MM.1S (cell line): ENCODE data around the gene SCN4A.

Experiments used
- DNase-seq: peaks from one replicate; pipeline ENCODE4 v3.0.0-alpha.2; 2015
- H2AFZ ChIP-seq: fragments of 300-600 bp; sonication (generic); 2 replicates; pipeline ENCODE4 v1.6.0; 2016; ENCODE audit warnings: antibody characterized with exemption, low read length
- H3F3A ChIP-seq: fragments of 300-600 bp; sonication (generic); 2 replicates; pipeline ENCODE4 v1.6.1; 2016; ENCODE audit warnings: mild to moderate bottlenecking, antibody characterized with exemption, low read length, moderate library complexity, mixed read lengths; ENCODE audit not compliant: insufficient read depth
- H3K27ac ChIP-seq: fragments of 300-600 bp; sonication (generic); 2 replicates; pipeline ENCODE4 v1.5.1; 2016; ENCODE audit warnings: mild to moderate bottlenecking, low read length
- H3K27me3 ChIP-seq: fragments of 300-600 bp; sonication (generic); replicated peaks from 2 replicates; pipeline ENCODE4 v1.6.0; 2016; ENCODE audit warnings: low read length; ENCODE audit not compliant: insufficient read depth
- H3K36me3 ChIP-seq: fragments of 300-600 bp; sonication (generic); replicated peaks from 2 replicates; pipeline ENCODE4 v1.6.1; 2016; ENCODE audit warnings: mild to moderate bottlenecking, low read length, mixed read lengths; ENCODE audit not compliant: insufficient read depth
- H3K4me1 ChIP-seq: fragments of 300-600 bp; sonication (generic); 2 replicates; pipeline ENCODE4 v1.6.1; 2016; ENCODE audit warnings: low read length, mixed read lengths
- H3K4me2 ChIP-seq: fragments of 300-600 bp; sonication (generic); 2 replicates; pipeline ENCODE4 v1.6.0; 2016; ENCODE audit warnings: low read depth, low read length
- H3K4me3 ChIP-seq: fragments of 300-600 bp; sonication (generic); 2 replicates; pipeline ENCODE4 v1.5.1; 2016; ENCODE audit warnings: low read length, mixed read lengths
- H3K79me2 ChIP-seq: fragments of 300-600 bp; sonication (generic); 2 replicates; pipeline ENCODE4 v1.6.1; 2016; ENCODE audit warnings: mixed run types, low read length, mixed read lengths
- H3K9ac ChIP-seq: fragments of 300-600 bp; sonication (generic); 2 replicates; pipeline ENCODE4 v1.6.1; 2016; ENCODE audit warnings: low read length, mixed read lengths
- H3K9me2 ChIP-seq: fragments of 300-600 bp; sonication (generic); replicated peaks from 2 replicates; pipeline ENCODE4 v1.6.1; 2016; ENCODE audit warnings: mild to moderate bottlenecking, low read length, mixed read lengths; ENCODE audit not compliant: insufficient read depth
- H3K9me3 ChIP-seq: fragments of 300-600 bp; sonication (generic); replicated peaks from 2 replicates; pipeline ENCODE4 v1.6.1; 2016; ENCODE audit warnings: mild to moderate bottlenecking, low read length, mixed read lengths; ENCODE audit not compliant: insufficient read depth
- H4K20me1 ChIP-seq: fragments of 300-600 bp; sonication (generic); 2 replicates; pipeline ENCODE4 v1.6.1; 2016; ENCODE audit warnings: mild to moderate bottlenecking, low read length, moderate library complexity, mixed read lengths; ENCODE audit not compliant: insufficient read depth
- EZH2 ChIP-seq: fragments of 300-600 bp; sonication (generic); optimal IDR thresholded peaks from 2 replicates; pipeline ENCODE3; 2017; ENCODE audit warnings: low read depth, mild to moderate bottlenecking, antibody characterized with exemption, low read length, mixed read lengths
- EZH2phosphoT487 ChIP-seq: fragments of 300-600 bp; sonication (generic); IDR thresholded peaks from 2 replicates; pipeline ENCODE4 v1.6.1; 2018; ENCODE audit warnings: antibody characterized with exemption, low read length
- TF ChIP-seq, protein P1 (sequence below): fragments of 300-600 bp; sonication (generic); IDR thresholded peaks from 2 replicates; pipeline ENCODE4 v1.5.1; 2016; ENCODE audit warnings: antibody characterized with exemption, low read length, mixed read lengths

SCN4A gene

DNA sequence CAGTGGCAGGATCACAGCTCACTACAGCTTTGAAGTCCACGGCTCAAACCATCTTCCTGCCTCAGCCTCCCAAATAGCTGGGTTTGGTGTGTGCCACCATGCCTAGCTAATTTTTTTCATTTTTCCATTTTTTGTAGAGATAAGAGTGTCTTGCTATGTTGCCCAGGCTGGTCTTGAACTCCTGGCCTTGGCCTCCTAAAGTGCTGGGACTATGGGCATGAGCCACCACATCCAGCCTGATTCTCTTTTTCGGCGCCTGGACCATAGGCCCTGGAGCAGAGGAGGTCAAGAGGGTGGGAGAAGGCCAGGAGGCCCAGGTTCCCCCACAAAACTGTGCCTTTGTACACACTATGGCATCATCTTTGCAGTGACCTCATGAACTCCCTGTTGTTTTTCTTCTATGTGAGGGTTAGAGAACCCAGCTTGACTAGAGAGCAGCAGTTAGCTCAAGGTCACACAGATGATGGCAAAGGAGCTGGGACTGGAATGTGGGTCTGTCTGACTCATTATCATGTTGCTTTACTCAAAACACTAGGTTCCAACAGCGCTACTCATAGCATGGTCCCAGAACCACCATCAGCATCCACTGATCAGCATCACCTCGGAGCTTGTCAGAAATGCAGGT lies 16.3 kb downstream of the SCN4A start:
- Histone ChIP-seq H3K27ac (no peak overlapping the region), H3K4me1 (peaks cover 10% of the 10 kb centered on the region), H3K9me2 (no peaks in the 10 kb centered on the region), H3K4me3 (no peak overlapping the region), H3K9ac (no peak overlapping the region), H3K4me2 (no peak overlapping the region), H3K27me3 (no peaks in the 10 kb centered on the region), H3F3A (no peaks in the 10 kb centered on the region), H3K79me2 (no peaks in the 10 kb centered on the region), H3K36me3 (no peaks in the 10 kb centered on the region), H3K9me3 (no peaks in the 10 kb centered on the region), H4K20me1 (no peaks in the 10 kb centered on the region), H2AFZ (no peak overlapping the region)
- TF ChIP-seq EZH2phosphoT487 (no peak), EZH2 (no peak)
- TF ChIP-seq, protein P1, sequence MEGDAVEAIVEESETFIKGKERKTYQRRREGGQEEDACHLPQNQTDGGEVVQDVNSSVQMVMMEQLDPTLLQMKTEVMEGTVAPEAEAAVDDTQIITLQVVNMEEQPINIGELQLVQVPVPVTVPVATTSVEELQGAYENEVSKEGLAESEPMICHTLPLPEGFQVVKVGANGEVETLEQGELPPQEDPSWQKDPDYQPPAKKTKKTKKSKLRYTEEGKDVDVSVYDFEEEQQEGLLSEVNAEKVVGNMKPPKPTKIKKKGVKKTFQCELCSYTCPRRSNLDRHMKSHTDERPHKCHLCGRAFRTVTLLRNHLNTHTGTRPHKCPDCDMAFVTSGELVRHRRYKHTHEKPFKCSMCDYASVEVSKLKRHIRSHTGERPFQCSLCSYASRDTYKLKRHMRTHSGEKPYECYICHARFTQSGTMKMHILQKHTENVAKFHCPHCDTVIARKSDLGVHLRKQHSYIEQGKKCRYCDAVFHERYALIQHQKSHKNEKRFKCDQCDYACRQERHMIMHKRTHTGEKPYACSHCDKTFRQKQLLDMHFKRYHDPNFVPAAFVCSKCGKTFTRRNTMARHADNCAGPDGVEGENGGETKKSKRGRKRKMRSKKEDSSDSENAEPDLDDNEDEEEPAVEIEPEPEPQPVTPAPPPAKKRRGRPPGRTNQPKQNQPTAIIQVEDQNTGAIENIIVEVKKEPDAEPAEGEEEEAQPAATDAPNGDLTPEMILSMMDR, result no peak
- no peak for DNase-seq

DNA sequence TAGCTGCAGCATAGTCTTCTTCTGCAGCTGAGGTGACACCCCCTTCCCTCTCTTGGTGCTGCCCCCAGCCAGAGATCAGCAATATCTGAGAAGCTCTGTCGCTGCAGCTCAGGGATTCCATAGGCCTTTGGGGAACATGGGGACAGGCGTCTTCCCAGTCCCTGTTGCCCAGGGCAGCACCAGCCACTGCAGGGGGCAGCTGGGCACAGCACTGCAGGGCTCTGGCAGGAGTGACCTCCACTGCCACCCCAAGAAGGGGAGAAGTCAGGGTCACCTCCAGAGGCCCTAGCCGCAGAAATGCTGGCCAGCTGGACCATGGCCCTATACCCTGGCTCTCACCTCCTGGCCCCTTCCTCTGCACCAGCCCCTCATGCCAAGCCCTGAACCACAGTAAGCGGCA lies 16.9 kb downstream of the SCN4A start:
- DNase-seq, result no peak
- Histone ChIP-seq H3K9me3 (no peaks in the 10 kb centered on the region), H3K9ac (no peak overlapping the region), H4K20me1 (no peaks in the 10 kb centered on the region), H3K27me3 (no peaks in the 10 kb centered on the region), H2AFZ (no peak overlapping the region), H3K36me3 (no peaks in the 10 kb centered on the region), H3K27ac (no peak overlapping the region), H3K4me2 (no peak overlapping the region), H3K4me3 (no peak overlapping the region), H3K4me1 (peaks cover 5% of the 10 kb centered on the region), H3F3A (no peaks in the 10 kb centered on the region), H3K9me2 (no peaks in the 10 kb centered on the region), H3K79me2 (no peaks in the 10 kb centered on the region)
- TF ChIP-seq EZH2phosphoT487 (no peak), EZH2 (no peak)
- TF ChIP-seq, protein P1, result no peak

DNA sequence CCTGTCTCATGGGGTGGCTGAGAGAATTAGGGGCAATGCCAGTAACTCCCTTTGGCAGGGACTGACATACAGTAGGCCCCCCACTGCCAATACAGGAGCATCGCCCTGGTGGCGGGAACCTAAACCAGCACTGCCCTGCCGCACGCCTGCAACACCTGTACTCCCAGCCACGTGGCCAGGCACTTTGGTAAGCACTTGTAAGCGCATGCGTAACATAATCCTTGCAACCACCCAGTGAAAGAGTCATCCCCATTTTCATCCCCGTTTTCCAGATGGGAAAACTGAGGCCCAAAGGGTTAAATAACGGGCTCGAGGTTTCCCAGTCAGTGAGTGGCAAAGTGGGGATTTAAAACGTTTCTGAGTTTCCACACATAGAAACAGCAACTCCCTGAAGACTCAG lies 17.5 kb downstream of the SCN4A start:
- TF ChIP-seq EZH2phosphoT487 (no peak), EZH2 (no peak)
- TF ChIP-seq, protein P1, result no peak
- Histone ChIP-seq H4K20me1 (no peaks in the 10 kb centered on the region), H3K4me2 (no peak overlapping the region), H3K36me3 (no peaks in the 10 kb centered on the region), H3K4me1 (peaks cover 5% of the 10 kb centered on the region), H3K9ac (no peak overlapping the region), H3K9me3 (no peaks in the 10 kb centered on the region), H3F3A (no peaks in the 10 kb centered on the region), H3K9me2 (no peaks in the 10 kb centered on the region), H3K27me3 (no peaks in the 10 kb centered on the region), H2AFZ (no peak overlapping the region), H3K27ac (no peak overlapping the region), H3K79me2 (no peaks in the 10 kb centered on the region), H3K4me3 (no peak overlapping the region)
- no peak for DNase-seq
